HG03025 (cell line): Measurements from ENCODE around the gene HTT.
"Not testable (repeated sequence)": the region's sequence is repeated elsewhere in the genome, so short reads cannot be mapped to it uniquely, and the experiment has no call there.

ENCODE experiments used
- ATAC-seq: cut with Tn5 transposase; IDR thresholded peaks from one replicate; pipeline ENCODE4 v1.9.1; 2021; ENCODE audit warnings: mild to moderate bottlenecking, moderate library complexity; ENCODE audit not compliant: unreplicated experiment, low FRiP score

The HTT gene

DNA sequence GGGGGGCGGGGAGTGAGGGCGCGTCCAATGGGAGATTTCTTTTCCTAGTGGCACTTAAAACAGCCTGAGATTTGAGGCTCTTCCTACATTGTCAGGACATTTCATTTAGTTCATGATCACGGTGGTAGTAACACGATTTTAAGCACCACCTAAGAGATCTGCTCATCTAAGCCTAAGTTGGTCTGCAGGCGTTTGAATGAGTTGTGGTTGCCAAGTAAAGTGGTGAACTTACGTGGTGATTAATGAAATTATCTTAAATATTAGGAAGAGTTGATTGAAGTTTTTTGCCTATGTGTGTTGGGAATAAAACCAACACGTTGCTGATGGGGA, 1.1 kb downstream of the HTT start:
- ATAC-seq, result no peak

DNA sequence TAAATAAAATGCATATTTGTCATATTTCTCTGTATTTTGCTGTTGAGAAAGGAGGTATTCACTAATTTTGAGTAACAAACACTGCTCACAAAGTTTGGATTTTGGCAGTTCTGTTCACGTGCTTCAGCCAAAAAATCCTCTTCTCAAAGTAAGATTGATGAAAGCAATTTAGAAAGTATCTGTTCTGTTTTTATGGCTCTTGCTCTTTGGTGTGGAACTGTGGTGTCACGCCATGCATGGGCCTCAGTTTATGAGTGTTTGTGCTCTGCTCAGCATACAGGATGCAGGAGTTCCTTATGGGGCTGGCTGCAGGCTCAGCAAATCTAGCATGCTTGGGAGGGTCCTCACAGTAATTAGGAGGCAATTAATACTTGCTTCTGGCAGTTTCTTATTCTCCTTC, 3.3 kb downstream of the HTT start:
- ATAC-seq, result no peak

DNA sequence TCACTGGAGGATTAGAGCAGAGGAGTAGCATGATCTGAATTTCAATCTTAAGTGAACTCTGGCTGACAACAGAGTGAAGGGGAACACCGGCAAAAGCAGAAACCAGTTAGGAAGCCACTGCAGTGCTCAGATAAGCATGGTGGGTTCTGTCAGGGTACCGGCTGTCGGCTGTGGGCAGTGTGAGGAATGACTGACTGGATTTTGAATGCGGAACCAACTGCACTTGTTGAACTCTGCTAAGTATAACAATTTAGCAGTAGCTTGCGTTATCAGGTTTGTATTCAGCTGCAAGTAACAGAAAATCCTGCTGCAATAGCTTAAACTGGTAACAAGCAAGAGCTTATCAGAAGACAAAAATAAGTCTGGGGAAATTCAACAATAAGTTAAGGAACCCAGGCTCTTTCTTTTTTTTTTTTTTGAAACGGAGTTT, 5.2 kb downstream of the HTT start:
- ATAC-seq, result no peak

DNA sequence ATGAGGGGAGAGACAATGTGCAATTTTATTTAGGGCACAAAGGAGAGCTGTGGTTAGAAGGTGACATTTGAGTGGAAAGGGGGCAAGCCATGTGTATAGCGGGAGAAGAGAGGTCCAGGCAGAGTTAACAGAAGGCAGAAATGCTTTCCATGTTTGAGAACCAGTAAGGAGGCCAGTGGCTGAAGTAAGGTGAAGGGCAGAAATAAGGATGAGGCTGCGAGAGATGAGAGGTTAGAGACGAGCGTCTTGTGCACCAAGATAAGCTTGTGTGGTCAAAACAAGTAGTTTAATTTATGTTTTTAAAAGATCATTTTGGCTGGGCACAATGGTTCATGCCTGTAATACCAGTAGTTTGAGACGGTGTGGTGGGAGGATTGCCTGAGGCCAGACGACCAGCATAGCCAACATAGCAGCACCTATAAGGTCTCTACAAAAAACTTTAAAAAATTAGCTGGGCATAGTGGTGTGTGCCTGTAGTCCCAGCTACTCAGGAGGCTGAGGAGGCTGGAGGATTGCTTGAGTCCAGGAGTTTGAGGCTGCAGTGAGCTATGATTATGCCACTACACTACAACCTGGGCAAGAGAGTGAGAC, 8.5 kb downstream of the HTT start:
- no peak for ATAC-seq

DNA sequence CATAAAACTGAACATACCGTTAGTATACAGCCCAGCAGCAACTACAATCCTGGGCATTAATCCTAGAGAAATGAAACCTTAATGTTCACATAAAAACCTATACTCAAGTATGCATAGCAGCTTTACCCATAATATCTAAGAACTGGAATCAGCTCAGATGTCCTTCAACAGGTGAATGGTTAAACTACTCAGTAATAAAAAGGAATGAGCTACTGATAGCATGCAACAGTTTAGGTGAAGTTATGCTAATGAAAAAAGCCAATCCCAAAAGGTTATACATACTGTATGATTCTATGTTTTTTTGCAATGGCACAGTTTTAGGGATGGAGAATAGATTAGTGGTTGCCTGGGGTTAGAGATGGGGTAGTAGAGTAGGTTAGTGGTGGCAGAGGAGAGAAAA, 9.3 kb downstream of the HTT start:
- no peak for ATAC-seq

DNA sequence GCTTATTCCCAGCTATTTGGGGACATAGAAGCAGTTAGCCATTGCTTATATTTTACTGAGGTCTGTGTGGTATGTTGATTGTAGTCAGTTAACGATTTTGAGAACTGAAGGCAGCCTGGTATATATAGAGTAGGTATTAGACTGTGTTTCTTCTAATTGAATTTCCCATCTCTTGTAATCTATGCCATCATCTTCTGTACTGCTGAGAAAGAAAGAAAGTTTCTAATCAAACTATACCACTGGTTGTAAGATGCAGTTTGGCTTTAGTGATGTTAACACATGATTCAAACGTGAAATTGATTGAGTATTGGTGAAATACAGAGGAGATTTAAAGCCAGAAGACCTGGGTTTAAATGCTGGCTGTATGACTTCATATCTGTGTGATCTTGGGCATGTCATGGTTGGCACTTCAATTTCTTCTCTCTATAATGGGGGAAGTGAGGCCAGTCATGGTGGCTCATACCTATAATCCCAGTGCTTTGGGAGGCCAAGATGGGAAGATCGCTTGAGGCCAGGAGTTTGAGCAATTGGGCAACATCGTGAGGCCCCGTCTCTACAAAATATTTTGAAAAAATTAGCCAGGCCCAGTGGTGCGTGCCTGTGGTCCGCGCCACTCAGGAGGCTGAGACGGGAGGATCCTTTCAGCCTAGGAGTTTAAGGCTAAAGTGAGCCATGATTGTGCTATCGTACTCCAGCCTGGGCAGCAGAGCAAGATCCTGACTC, 11.6 kb downstream of the HTT start:
- ATAC-seq, result no peak

DNA sequence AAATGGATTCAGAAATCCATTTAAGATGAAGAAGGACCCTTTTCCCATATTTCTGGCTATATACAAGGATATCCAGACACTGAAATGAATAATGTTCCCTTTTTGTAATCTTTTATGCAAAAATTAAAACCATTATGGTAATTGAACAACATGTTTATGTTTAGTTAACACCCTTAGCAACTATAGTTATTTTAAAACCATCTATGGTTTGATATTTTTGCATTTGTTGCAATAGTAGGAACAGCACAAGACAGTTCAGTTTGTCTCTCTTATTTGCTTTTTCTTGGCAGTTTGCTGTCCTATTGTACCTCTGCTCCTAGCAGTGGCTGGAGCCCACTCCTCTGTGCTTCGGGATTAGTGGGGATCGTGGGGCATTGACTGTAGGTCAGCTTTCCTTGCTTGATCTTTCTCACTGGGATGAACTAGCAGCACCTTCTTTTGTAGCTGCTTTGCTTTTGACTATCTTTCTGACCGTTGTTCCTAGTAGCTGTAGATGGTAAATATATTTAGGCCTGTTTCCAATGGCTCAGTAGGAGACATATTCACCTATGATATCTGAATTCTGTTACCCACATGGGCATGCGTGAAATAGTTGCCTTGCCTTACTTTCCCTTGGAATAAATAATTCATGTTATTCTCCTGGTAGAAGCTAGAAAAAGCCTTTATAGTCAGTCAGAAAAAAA, 12.8 kb downstream of the HTT start:
- no peak for ATAC-seq

DNA sequence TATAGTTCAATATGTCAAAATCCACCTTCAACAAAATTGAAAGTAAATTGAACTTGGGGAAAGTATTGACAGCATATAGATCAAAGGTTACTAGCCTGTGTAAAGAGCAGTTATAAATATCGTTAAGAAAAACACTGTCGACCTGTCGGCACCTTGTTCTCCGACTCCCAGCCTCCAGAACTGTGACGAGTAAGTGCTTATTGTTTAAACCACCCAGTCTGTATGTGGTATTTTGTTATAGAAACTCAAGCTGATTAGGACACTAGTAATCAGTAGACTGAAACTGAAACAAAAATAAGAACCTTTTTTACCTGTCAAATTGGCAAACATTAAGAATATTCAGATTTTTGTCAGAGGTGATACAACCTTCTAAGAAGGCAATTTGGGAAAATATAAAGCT, 17.0 kb downstream of the HTT start:
- ATAC-seq, result no peak

DNA sequence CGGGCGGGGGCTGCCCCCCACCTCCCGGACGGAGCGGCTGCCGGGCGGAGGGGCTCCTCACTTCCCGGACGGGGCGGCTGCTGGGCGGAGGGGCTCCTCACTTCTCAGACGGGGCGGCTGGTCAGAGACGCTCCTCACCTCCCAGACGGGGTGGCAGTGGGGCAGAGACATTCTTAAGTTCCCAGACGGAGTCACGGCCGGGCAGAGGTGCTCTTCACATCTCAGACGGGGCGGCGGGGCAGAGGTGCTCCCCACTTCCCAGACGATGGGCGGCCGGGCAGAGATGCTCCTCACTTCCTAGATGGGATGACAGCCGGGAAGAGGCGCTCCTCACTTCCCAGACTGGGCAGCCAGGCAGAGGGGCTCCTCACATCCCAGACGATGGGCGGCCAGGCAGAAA, 20.2 kb downstream of the HTT start:
- ATAC-seq, result not testable (repeated sequence)

DNA sequence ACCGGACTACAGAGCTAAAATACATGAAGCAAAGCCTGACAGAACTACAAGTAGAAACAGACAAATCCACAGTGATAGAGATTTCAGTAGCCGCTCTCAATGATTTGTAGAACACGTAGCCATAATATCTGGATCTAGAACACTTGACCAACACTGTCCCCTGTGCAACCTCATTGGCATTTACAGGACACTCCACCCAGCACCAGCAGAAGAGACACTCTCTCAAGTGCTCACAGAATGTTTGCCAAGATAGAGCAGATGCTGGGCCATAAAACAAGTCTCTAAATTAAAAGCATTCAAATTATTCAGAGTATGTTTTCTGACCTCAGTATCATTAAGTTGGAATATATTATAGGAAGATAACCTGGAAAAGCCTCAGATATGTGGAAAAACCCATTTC, 21.7 kb downstream of the HTT start:
- ATAC-seq, result no peak

DNA sequence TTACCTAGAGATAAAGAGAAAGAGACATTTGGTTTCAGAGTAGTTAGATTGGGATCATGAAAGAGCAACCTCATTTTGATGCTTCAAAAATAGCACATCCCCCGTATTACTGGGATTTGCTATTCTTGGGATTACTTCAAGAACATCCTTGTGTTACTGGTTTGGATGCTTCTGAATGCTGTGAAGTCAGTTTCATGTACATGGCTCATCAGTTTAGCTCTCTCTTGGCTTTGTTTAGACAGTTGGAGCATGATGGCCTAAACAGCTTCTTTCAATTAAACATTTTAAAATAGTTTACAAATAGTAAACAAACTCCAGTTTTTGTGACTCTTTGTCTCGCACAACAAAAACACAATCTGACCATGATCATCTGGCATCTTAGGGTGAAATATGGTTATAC, 23.9 kb downstream of the HTT start:
- no peak for ATAC-seq

DNA sequence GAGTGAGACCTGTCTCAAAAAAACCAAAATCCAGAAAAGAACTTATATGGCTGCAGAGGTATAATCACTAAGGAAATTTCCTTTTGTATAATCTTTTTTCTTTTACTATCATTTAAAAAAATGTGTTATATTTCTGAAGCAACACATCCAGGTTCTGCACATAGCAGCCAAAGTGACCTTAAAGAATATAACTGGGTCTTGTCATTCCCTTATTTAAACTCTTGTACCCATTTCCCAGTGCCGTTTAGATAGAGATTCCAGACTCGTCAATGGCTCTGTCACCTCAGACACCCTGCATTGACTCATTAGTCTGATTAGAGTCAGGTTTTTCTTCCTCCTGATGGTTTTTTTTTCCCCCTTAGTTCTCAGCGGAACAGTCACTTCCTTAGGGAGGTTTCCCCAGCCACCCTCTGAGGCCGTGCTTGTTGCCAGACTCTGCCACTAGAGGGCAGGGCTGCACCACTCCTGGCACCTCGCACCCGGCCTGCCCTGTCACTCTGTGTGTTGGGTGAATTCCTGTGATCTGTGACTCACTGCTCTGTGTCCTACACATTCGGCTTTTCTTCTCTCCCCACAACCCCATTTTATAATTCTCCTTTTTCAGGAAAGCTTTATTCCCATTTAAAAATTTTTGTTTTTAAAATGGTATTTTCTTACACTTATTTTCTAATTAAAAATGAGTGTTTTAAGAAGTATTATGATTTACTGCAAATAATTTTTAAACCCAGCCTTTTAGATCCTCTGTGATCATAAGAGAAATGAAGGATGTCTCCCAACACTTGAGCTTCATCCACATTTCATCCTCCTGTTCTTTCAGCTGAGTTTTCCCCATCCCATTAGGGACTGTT, 32.1 kb downstream of the HTT start:
- peak; percentile 63 for ATAC-seq

DNA sequence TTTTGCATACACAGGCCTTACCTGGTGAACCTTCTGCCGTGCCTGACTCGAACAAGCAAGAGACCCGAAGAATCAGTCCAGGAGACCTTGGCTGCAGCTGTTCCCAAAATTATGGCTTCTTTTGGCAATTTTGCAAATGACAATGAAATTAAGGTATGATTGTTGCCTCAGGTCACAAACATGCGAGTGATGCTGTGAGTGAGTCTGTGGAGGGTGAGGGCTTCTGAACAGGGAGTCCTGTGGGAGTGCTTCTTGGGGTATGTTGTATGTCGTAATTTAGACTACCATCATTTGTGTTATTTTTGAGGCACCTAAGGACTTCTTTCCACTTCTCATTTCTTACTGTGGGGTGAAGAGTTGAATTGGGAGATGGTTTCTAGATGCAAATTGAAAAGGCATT, 32.8 kb downstream of the HTT start:
- ATAC-seq, result no peak

DNA sequence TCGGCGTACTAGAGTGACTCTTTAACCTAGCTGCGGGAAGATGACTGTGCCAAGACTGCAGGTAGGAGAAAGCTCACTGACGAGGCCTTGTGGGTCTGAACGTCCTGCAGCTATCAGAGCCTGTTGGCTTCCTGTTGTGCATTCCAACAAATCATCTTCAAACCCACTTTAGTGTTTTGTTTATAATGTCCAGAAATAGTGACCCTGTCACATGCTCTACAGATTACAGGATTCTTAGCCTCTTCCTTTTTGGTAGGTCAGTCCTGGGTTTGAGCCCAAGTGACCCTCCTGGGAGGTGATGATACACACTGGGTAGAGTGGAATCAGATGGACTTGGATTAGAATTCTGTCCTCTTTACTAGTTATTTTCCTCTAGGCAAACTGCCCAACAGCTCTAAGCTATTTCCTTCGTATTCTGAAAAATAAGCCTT, 33.2 kb downstream of the HTT start:
- no peak for ATAC-seq

DNA sequence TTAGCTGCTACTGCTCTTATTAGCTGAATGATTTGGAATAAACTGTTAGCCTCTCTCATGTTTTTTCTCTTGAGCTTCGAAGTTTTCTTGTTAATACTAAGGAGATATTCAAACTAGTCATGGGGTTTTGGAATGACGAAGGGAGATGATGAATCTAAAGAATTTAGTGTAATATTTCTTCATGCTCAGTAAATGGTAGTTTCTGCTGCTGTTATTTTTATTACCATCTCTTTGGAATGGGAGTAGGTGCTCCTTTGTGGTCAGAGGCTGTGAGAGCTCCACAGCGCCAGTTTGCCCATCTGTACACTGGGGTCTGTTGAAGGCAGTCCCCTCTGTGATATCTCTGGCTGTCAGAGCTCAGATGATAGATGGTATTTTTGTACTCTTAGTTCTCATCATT, 33.7 kb downstream of the HTT start:
- no peak for ATAC-seq

DNA sequence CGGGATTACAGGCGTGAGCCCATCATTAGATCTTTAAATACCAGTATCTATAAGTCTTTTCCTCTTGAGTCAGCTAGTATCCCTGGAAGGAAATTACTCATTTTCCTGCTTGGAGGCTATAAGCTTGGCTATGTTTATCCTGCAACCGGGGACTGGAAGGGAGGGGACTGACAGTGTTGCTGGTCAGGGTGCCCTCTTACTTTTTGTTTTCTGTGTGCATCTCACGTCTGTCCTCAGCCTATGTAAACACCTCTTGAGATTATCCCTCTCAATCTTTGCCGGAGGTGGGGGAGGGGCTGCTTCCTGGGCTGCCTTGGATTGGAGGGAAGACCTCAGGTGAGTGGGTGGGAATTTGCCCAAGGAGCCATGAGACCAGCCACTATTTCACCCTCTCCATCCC, 37.0 kb downstream of the HTT start:
- no peak for ATAC-seq

DNA sequence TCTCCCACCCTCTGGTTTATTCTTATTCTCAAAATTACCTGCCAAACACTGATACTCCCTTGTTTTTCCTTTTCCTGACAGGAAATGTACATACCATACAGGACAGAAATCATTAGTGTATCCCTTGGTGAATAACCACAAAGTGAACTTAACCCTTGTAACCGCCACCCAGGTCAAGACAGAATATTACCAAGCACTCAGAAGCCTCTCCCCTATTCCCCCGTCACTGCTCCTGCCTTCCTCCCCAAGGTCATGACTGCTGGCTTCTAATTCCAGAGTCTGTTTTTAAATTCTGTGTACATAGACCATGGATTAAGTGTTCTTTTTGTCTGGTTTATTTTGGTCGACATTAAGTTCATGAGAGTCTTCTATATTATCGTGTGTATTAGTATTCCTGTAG, 37.7 kb downstream of the HTT start:
- ATAC-seq, result no peak

DNA sequence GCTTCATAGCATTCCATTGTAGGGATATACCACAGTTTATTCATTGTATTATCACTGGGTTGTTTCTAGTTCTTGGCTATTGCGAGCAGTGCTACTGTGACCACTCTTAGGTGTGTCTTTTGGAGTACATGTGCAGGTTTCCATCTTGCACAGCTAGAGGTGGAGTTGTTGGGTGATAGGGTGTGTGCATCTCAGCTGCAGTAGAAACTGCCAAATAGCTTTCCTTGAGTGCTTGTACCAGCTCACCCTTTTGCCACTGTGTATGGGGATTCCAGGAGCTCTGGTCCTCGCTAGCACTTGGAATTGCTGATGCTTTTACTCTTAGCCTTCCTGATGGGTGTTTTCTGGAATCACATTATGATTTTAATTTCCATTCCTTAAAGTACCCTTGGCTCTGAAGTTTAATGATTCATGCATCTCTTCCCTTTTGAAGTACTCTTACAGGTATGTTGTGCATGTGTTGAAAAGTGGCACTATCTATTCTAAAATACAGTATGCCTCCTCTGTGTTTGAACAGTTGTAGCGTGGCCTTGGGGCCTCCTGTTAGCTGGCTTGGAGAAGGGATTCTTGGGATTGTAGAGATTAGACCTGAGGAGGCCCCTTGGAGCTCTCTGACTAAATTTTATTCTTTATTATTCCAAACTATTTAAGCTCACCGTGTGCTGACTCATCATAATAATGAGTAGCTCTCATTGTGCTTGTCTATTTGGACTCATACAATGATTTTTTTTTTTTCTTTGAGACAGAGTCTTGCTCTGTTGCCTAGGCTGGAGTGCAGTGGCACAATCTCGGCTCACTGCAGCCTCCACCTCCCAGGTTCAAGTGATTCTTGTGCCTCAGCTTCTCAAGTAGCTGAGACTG, 38.4 kb downstream of the HTT start:
- no peak for ATAC-seq

DNA sequence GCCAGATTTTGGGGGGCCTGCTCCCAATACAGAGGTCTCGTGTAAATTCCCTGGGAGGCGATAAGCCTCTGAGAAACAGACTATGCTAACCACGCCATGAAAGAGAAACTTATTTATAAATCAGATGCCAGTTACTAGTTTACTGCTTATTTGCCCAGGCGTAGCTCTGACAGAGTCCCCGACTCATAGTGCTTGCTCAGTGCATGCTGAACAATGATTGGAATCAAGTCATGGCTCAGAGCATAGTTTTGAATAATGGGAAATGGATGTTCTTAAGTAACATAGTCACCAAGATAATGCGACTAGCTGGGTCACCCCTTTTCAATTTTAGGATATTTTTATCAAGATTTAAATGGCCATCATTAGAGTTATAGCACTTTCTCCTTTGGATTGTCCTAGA, 39.9 kb downstream of the HTT start:
- no peak for ATAC-seq

DNA sequence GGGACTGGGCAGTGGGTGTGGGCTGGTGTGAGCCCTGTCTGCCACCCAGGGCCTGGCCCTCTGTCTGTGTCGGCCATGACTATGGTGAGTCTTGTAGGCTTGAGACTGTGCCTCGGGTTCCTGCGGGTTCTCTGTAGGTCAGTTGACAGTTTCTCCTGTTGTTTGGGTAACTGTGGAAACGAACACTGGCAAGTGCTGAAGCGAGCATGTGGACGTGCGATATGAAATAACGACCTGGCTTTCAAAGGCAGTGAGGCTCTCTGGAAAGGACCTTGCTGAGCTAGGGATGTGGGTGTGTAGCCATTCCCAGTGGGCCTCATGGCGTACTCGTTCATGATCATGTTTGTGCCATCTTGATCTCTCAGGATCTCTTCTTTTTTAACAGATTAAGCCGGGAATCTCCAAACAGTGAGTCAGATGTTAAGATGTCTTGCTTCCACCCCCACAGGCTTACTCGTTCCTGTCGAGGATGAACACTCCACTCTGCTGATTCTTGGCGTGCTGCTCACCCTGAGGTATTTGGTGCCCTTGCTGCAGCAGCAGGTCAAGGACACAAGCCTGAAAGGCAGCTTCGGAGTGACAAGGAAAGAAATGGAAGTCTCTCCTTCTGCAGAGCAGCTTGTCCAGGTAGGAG, 41.3 kb downstream of the HTT start:
- ATAC-seq, result no peak
